NCI-H526 (cell line): ENCODE results near the gene COA8.

Experiments
- DNase-seq, 2 experiments: peaks; one replicate each; lab custom pipeline; 2025; lab: John Stamatoyannopoulos, UW

Gene COA8

DNA sequence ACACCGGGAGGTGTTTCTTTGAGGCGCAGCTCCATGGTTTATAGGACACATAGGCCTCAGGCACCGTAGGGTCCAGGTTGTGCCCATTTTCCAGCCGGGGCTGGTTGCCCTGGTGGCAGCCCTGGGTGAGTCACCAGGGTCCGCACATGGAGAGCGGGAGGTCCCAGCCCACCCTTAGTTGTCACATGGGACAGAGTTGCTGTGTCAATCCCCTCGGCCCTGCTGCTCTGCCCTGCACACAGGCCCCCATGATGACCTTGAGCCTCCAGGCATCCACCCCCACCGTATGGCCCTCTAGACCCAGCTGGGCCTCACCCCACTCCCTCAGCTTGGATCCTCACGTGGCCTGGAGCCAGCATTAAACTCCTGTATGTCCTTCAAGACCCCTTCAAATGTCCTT is 26.1 kb upstream of the COA8 start:
- no peak for DNase-seq

DNA sequence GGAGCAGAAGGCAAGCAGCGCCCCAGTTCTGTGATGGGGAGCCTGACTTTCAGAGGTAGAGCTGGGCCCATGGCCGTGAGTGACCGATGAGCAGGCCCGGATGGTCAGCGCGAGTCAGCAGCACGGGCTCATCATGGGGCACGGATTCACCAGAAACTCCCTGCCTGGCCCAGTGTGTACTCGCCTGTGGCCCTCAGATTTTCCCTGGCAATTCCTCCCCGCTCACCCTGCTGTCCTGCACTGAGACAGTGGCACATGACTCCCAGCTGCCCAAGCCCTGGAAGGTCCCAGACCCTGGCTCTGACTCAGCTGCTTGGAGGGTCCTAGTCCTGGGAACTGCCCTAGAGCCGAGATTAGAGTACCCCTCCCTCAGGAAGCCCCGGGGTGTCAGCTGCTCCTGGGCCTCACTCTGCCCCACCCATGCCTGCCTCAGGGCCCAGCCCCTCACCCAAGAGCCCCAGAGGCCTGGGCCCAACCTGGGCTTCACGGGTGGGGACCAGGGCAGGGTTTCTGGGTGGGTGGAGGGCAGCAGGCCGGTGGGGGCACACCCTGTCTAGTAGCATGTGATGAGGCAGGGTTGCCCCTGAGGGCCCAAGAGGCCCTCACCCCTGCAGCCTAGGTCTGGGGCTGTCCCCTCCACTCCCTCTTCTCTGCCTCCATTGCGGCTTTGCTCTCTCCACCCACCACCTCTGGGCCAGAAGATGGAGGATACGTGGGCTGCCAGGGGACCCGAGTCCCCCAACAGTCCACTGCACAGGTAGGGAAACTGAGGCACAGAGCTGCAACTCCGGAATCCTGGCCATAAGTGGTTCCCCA is 25.4 kb upstream of the COA8 start:
- no peak for DNase-seq

DNA sequence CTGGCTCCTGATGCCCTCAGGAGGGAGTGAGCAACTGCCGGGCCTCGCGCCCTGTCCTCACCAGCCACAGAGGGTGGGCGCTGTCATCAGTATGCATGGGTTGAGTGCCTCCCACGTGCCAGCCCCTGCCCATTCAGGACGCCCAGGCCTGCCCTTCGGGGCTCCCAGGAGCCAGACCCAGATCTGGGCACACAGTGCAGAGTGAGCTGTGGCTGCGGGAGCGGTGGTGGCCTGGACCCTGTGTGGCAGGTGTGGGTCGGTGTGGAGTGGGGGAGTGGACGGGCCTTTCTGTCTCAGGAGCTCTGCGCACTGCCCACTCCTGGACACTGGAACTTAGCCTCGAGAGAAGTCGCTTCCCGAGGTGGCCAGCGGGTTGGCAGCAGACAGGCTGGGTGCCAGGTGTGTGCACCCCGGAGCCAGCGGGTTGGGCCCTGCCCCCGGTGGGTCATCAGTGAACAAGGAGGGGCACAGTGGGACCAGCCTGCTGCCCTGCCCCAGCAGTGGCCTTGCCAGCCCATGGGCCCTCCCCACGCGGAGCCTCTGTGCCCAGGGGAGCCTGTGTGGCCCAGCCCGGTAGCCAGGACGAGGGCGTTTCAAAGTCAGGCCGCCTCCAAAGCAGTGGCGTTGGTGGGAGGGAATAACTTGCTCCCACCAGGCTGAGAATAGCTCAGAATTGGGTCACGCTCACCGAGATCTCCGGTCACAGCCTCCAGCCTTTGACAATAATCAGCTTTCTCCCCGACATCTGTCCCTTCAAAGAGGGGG is 24.3 kb upstream of the COA8 start:
- DNase-seq, result no peak

DNA sequence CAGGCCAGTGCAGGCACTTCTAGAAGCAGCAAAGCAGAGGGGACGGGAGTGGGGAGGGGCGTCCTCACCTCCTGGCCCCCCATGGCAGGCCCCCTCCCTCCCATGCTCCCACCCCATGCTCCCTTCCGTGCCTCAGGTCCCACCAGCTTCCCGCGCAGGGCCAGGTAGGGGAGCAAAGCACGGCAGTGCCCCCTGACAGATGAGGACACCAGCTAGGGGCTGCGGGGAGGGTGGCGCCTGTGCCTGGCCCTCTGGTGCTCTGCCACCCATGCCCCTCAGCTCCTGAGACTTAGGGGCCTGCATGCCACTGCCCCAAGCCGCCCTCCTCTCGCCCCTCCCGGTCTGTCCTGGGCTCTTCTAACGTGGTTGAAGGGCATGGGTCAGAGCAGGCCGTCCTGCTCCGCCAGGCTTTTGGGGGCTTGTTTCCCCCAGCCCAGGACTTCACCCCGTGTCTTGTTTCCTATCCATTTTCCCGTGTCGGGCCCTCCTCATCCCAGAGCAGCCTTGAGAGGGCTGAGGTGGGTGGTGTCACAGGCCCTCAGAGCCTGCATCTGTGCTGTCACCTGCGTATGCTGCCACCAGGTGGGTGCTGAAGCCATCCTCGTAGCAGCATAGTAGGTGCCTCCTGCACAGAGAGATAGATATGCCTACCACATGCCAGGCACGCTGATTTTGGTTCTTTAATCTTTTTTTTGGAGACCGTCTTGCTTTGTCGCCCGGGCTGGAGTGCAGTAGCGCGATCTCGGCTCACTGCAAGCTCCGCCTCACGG is 23.5 kb upstream of the COA8 start:
- DNase-seq, result peak in 1 of 2 experiments; percentile 24

DNA sequence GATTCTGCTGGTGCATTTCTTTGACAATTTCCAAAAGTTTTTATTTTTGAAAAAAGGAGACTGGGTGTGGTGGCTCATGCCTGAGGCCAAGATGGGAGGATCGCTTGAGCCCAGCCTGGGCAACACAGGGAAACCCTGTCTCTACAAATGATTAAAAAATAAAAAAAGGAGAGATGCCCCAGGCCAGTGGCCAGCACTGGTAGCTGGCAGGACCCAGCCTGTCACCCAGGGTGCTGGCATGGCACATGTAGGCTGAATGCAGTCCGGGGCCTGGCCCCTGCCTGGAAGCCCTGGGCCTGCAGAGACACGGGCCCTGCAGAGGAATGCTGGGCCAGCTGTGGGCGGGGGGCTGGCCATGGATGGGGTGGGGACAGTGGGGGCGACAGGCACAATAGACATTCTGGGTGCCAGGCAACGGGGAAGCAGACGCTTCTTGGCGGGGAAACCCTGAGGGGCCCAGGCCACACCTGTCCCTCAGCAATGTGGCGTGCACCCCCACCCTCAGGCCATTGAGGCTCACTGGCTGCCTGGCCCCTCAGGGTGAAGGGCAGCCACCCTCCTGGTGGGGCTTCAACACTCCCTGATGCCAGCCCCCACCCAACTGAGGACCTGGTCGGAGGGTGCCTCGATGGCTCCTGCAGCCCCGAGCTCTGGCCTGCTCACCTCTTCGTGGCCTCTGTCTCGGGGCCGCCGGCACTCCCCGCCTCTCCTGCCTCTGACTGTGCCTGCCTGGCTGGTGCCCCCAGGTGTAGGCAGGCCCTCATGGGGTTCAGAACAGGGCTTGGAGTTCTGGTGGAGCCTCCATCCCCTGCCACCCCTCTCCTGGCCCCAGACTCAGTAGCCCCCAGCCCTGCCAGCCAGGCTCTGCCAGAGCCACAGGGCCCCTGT is 21.7 kb upstream of the COA8 start:
- DNase-seq, result no peak

DNA sequence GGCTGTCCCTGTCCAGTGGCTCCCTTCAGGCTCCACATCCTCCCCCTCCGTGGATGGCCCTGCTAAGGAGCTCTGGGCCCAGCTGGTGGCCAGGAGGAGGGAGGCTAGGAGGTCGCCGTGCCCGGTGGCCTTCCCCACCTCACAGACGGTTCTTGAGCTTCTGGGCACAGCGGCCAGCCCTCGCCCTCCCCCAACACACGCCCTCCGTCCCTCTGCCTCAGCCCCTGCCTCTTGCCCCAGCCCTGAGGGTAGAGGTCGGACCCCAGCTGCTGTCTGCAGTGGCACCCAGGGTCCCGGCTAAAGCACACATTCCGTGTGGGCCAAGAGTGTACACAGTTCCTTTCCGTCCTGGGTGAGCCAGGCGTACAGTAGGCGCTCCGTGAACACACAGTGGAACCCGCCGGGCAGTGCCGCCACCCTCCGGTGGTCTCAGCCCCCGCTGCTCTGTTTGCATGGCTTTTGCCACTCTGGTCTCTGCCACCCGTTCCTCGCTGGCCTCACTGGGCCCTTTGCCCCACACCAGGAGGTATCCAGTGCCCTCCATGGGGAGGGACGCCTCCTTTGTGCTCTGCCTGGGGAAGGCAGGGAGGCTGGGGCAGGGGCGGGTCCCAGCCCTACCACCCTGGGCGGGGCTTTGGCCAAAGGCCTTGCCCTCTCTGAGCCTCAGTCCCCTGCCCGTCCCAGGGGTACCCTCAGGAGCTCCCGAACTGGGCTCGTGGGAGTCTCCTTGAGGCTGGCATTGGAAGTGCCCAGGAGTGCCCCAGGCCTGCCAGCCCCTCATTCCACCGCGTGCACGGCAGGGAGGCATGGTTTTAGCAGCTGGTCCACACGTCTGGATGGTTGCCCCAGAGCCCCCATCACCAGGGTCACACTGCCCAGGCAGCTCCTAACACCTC is 20.8 kb upstream of the COA8 start:
- DNase-seq, result no peak

DNA sequence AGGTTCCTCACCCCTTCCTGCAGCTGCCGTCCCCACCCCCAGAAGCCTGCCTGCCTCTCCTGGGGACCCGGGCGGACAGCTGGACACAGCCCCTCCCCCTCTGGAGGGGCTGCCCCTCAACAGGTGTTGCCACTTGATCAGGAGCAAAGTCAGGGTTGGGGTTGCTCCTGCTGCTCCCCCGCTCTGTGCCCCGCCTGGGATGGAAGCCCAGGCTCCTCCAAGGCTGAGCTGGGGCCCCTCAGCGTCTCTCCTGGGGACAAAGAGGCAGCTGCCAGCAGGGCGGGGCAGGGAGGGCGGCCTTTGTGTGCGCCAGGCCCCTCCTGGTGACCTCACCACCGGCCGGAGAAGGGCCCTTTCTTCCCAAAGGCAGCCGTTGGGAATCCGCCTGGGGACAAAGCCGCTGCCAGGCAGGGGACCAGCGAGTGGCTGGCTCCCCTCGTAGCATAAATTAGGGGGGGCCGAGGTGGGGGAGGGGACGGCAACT is 20.1 kb upstream of the COA8 start:
- peak in 1 of 2 experiments; percentile 76 for DNase-seq

DNA sequence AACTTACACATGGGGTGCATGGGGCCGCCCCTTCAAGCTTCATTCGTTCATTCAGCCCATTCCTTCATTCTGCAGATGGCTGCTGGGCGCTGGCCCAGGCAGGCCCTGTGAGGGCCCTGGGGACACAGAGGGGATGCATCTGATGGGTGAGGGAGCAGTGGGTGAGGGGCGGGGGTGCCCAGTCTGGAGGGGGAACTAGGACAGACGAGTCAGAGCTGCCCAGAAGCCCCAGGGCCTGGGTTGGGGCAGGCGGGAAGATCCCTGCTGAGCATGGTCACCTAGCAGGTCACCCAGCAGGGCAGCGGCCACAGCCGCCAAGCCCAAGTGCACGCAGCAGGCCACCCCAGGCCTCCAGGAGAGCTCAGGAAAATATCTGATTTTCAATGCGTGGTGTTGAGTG is 19.6 kb upstream of the COA8 start:
- peak in 1 of 2 experiments; percentile 58 for DNase-seq

DNA sequence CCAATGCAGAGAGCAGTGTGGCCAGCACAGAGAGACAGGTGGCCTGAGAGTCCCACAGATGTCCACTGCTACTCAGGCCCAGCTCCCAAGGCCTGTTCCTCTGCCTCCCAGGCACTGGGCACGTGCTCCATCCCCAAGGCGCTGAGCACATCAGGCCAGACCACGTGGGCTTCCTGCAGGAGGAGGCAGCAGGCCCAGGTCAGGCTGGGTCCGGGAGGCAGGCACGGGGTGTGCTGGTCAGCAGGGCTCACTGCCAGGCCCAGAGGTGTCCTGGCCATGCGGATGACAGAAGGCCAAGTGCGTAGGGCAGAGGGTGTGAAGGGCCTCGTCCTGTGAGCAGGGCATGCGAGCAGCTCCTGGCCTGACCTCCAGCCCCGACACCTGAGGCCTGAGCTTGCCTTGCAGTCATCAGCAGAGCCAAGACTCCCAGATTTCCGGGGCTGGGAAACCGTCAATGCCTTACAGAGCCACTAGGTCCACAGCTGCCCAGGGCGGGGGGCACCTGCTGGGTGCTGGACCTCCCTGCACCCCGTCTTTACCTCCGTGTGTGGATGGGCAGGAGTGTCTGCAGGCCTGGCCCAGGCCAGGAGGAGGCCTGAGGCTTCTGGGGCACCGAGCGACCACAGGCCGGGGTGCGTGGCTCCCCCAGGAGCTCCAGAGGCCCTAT is 18.9 kb upstream of the COA8 start:
- peak in 1 of 2 experiments; percentile 43 for DNase-seq

DNA sequence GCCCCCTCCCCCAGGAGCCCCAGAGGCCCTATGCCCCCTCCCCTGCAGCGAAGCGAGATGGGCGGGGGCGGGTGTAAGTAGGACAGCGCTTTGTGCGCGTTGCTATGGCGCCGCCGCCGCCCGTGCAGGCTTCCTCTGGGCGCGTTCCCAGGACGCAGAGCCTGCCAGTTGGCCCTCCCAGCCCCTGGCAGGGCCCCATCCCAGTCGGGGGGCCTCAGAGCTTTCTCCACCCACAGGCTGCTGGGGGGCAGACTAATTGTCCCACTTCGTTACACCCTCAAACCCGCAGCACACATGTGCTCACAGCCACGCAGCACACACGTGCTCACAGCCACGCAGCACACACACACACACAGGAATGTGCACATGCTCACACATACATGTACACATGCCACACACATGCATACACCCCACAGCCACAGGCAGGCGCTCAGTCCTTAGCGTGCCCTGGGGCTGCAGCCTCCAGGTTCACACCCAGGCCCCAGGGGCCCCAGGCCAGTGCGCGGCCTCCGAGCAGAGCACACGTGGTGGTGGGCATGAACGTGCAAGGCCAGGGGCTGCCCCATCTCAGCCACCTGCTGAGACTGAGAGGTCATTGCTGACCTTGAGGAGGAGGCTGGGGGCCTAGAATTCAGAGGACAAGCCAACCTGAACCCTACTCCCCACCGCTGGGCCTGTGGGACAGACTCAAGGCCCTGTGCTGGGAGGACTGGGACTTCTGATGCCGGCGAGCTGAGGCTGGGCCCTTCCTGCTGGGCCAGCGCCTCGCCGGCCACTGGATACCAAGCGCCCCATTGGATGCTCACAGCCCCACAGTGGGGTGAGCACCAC is 18.2 kb upstream of the COA8 start:
- DNase-seq, result peak; percentile 18 to 62

DNA sequence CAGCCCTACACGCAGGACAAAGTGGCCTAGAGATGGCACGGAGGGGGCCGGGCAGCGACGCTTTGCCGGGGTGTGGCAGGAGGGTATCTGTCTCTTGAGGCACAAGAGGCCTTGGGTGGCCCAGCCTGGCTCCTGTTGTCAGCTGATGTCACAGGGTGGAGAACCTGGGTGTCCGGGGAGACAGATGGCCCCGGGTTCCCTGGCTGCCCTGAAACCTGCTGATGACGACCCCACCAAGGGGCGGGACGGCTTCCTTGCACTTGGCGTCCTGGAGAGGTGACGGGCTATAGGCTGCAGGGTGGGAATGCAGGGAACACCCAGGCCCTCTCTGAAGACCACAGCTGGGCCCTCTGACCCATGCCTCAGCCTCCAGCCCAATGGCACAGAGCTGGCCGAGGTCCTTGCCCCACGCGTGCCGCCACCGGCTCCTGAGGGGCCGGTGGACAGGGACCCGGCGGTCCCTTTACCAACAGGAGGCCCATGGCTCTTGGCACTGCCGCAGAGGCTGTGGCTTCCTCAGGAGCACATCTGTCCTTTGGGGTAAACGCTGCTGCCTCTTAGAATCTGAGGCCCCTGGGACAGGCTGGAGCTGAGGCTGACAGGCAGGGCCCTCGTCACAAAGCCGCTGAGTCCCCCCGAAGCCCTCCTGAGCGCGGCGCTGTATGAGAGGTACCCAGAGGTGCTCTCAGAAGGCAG is 17.4 kb upstream of the COA8 start:
- DNase-seq, result no peak

DNA sequence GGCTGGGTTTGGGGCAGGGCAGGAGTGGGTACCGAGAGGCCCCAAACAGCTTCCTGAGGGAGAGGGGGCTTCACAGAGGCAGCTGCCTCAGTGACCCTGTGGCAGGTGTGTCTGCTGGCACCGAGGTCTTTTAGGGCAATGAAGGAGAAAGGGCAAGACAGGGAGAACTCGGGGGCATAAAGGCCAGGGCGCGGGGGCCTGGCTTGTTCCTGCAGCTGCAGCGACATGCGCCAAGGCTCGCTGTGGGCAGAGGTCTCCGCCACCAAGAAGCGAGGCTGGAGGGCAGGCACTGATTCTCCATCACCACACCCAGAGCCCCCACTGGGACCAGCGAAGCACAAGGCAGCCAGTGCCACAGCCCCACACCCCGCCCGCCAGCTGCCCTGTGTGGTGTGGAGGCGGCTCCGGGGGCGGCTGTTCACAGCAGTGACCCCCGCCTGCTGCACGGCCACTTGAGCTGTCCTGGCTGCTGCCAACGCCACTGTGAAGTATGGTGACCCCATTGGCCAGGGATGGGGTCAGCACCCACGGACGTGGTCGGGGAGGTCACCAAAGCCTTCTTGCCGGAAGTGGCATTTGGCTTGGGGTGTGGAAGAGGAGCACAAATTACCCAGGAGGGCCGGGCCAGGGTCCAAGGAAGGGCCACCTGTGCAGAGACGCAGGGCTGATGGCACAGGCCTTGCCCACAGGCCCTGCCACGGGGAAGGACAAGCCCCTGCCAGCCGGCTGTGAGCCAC is 16.7 kb upstream of the COA8 start:
- no peak for DNase-seq

DNA sequence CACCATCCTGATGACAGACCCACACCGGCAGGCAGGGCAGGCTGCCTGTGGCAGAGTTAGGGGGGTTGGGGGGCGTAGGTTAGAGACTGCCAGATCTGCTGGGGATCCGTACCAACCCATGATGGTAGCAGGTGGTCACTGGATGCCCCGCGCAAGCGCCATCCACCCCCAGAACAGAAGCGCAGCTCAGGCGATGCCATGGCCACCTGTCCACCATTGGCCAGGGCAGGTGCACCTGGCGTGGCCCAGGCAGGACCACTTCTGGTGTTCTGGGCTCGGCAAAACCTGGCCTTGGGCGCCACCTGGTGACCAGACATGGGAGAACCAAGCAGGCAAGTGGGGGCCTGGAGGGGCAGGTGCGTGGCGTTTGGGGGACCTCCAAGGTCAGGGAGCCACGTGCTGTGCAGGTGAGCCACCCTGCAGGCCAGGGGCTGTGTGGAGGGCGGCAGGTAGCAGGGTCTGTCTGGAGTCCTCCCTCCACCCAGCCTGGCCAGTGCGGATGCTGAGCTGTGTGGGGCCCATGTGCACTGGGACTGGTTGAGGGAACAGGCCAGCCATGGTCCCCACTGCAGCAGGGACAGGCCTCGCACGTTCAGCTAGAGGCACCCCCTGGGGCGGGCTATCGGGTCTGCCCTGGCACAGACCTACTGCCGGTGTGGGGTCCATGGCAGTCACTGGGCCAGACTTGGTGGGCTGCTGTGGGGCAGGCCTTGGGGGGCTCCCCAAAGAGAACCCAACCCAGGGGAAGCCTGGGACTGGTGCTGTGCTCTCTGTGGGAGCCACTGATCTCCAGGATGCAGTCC is 15.9 kb upstream of the COA8 start:
- peak; percentile 54 to 74 for DNase-seq

DNA sequence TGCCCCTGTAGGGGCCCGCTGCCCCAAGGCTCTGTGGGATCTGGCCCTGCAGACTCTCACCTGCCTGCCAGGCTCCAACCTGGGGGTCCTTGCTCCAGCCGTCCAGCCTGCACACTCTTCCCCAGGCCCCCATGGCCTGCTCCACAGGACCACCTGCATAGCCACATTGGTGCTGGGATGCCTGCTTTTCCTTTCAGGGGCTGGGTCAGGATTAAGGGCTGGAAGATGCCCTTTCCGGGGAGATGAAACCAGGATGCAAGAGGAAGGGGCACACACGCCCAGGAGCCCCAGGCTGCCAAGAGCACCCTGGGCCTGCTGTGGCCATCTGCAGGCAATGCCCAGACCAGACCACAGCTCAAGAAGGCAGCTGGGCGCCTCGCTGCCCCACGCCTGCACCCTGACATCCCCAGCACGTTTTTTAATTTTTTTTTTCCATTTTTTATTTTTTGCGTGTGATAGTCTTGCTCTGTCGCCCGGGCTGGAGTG is 15.3 kb upstream of the COA8 start:
- no peak for DNase-seq

DNA sequence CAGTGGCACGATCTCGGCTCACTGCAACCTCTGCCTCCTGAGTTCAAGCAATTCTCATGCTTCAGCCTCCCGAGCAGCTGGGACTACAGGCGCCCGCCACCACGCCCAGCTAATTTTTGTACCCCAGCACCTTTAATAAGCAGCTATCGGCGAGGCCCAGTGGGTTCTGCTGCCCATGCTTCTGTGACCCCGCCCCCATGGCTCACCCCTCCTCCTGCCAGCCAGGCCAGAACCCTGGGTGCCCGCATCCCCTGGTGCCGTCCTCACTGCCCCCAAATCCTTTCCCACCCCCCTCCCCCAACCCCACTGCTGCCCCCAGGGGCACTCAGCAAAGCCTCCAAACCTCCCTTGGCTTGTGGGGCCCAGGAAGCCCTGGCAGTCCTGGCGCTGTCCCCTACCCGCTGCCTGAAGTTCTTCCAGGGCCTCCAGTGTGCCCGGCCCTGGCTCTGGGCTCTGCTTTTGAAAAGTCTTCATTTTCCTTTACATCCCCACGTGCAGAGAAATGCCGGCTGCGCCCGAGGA is 14.8 kb upstream of the COA8 start:
- DNase-seq, result no peak
